ENCODE results near the gene PRPF18. TPM values are rescaled to one million over a fixed set of nuclear protein-coding genes. Genes with fewer than 3 reads are reported as not detected.

PRPF18 gene
- total RNA-seq, 1 donor from 2014 or later = 52.1 TPM

GRCh38 chr10:13637894-13638293 lies 51.1 kb downstream of the PRPF18 start:
- no peak for DNase-seq (ENCODE audit: low read depth)

DNA sequence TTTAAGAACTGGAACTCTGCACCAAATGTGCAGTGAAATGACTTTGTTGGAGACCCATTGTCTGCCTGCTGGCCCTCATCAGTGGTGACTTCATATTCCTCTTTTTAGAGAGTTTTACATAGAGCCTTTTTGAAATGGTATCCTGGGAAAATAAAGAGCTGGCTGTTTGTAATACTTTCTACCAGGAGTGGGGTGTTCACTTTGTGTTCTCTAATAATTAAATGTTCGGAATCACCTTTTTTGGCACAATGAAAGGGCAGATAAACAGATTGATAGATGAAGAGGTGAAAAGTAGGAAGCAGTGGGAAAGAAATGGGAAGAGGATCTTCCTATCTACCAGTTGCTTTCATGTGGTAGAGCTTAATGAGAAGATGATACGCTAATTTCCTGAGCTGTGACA lies 55.5 kb downstream of the PRPF18 start:
- DNase-seq (ENCODE audit: low read depth) = no peak

GRCh38 chr10:13643016-13643415 lies 56.3 kb downstream of the PRPF18 start:
- no peak for DNase-seq (ENCODE audit: low read depth)

- DNase-seq (ENCODE audit: low read depth) = no peak
Measured at GRCh38 chr10:13644866-13645265, 58.1 kb downstream of the PRPF18 start.

GRCh38 chr10:13648425-13648824 lies 61.7 kb downstream of the PRPF18 start:
- DNase-seq (ENCODE audit: low read depth) = no peak

DNA sequence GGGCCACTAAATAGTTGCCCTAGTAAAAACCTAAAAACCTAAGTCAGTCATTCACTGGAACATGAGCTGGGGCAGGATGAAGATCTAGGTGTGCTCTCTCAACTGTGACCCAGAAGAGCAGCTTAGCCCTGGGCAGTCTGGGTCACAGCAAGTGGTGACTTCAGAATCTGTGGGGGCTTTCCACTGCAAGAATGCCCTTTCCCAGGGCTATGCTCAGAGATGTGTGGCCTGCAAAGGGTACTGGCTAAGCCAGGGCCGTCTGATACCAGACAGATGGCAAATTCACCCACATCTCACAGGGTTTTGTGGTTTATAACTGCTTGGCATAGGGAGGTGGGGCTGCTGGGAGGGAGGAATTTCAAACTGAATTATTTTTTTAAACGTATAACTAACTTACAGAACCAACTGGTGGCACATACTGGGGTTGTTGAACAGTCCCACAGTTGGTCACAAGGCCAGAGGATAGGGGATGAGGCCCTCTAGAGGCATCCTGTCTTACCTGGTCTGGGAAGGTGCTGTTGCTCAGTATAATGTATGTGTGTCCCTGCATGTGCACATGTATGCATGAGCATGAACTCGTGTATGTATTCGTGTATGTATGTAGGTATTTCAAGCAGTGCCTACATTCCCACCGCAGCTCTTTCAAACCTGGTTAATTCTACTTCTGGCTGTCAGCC lies 63.2 kb downstream of the PRPF18 start:
- DNase-seq (ENCODE audit: low read depth) = peak; percentile 33

DNA sequence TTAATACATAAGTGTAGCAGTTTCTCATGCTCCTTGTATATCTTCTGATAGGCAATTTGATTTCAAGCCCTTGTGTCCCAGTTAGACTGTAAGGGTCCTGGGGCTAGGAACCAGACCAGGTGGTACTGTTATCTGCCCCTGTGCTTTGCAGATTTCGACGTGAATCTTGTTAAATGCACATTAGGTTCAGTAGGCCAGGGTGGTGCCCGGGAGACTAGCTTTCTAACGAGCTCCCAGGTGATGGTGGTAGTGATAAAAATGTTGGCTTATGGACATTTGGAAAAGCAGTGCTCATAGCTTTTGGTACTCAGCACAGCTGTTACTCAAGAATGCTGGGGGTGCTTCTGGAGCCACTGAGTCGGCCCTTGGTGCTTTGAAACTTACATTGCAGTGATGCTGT lies 64.2 kb downstream of the PRPF18 start:
- DNase-seq (ENCODE audit: low read depth) = no peak

DNA sequence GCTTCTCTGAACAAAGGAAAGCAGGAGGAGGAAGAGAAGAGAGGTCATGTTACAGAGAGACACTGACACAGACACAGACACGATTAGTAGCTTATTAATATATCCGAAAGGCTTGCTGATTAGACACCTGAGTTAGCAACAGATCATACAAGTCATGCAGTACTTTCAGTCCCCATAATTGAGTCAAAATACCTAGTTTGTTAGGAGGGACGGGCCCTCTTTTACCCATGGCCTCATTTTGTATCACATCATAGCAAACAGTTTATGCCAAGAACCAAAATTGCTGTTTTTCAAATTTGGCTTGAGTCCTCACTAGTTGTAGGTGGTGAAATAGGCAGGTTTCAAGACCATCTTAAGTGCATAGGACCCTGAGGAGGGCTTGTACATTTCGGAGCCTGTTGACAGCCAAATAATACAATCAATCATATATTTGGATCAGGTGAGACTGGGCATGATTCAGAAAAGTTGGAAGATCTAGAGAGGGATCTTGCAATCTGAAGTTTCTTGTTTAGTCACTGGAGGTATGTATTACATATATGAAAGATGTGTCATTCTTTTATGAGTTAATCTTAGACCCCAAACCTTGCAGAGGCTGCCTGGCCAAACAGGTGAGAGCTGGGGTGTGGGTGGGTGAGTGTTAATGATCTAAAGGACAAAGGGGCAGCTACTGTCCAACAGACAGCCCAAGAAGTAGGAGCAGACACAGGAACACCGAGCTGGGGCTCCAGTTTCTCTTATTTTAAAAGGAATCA lies 65.4 kb downstream of the PRPF18 start:
- DNase-seq (ENCODE audit: low read depth) = no peak

GRCh38 chr10:13652860-13653259 lies 66.1 kb downstream of the PRPF18 start:
- DNase-seq (ENCODE audit: low read depth) = no peak

DNA sequence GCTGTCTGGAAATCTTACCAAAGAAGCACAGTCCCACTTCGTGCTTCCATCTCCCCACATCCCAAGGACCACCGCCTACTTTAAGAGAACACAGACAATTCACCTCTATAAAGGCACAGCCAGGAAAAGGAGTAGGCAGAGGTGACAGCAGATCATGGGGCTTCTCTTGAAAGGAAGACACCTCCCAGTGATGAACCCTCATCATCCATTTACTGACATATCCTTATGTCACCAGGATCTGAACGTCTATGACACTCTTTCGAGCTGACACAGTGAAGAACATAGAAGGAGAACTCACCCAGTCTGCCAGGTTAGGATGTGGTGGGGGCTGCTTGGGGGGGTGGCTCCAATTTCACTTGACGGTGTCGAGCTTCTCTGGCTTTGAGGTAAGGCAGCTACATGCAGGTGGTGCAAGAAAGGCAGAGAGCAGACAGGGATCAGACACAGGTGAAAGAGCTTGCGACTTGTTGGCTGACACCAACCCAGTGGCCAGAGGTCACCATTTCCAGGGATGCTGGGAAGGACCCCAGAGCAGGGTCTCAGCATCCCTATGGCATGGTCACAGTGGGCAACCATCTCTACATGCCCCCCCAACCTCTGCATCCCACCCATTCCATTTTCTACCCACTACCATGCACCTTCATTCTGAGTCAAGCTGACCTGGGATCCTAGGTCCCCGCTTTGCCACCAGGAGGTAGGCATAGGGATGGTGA lies 67.5 kb downstream of the PRPF18 start:
- DNase-seq (ENCODE audit: low read depth) = no peak

GRCh38 chr10:13654846-13655245 lies 68.1 kb downstream of the PRPF18 start:
- no peak for DNase-seq (ENCODE audit: low read depth)

DNA sequence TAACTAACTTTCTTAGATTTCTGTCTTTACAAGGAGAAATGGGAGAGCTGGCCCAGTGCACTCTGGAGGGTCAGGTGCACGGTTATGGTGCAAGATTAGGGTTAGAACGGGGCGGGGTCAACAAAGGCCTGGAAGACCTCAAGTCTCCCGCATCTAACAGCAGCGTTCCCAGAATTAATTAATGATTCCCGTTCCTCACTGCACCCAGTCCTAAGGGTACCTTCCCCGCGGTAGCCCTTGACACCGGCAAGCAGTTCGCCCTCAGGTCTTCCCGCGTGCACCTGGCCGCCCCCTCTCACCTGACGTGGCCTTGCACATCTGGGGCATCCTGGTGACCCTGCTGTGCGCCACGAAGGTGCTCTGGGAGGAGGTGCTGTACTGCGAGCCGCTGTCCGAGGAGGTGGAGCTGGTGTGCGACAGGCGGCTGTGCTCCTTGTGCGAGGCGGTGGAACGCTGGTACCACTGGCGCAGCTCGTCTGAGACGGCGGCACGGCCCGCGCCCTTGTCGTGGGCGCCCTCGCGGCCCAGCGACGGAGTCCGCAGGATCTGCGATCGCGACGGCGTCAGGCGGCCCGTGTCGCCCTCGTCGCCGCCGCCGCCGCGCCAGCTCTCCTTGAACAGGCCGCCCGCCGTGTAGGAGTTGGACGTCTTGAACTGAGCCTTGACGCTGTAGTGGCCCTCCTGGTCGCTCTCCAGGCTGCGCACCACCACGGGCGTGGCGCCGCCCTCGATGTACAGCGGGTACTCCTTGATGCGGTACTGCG lies 69.8 kb downstream of the PRPF18 start:
- no peak for DNase-seq (ENCODE audit: low read depth)

DNA sequence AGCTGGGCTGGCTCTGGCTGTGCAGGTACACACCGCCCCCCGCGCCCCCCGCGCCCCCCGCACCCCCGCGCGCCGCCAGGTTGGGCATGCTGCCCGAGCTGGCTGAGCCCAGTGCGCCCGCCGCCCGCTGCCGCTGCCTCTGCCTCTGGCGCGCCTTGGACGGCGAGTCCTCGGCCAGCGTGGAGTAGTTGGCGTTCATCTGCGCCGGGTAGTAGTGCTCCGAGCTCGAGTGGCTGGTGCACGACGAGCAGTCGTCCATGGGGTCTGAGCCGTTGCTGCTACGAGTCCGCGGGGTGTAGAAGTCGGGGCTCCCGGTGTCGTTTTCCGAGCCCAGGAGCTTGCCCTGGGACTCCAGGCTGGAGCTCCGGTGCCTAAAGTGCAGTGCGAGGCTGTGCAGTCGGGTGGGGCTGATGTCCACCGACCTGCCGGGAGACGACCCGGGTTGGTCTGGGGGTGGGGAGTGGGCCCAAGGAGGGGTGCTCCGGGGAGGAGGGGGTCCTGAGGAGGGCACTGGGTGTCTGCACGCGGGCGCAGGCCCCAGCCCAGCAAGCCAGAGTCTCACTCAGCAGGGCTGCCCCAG lies 70.4 kb downstream of the PRPF18 start:
- no peak for DNase-seq (ENCODE audit: low read depth)

GRCh38 chr10:13658264-13658663 lies 71.5 kb downstream of the PRPF18 start:
- DNase-seq (ENCODE audit: low read depth) = no peak

GRCh38 chr10:13658871-13659685 lies 72.3 kb downstream of the PRPF18 start:
- DNase-seq (ENCODE audit: low read depth) = no peak

DNA sequence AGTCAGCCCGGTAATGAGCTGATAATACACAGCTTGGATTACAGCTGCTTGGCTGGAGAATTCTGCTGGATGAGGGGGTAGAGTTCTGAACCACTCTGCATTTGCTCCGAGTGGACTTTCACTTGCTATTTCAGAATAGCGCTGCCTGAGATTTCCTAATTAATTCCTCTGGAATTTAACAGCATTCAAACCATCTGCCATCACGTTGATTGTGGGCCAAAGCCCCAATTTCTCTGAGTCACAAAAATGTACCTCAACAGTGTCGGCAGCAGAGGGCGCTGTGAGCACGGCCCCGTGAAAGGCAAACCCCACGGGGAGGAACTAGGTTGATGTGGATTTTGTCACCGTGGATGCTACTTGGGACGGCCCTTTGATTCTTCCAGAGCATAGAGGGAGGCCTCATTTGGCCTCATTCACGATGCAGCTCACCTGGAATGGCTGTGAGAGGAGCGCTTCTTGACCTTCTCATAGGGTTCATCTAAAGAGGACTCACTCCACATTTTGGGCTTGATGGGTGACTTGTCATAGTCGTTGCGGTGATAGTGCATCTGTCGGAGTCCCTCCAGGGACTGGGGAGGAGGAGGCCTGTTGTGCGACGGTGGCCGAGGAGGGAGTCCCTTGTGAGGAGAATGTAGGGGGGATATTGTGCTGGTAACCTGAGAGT lies 73.3 kb downstream of the PRPF18 start:
- peak; percentile 16 for DNase-seq (ENCODE audit: low read depth)

DNA sequence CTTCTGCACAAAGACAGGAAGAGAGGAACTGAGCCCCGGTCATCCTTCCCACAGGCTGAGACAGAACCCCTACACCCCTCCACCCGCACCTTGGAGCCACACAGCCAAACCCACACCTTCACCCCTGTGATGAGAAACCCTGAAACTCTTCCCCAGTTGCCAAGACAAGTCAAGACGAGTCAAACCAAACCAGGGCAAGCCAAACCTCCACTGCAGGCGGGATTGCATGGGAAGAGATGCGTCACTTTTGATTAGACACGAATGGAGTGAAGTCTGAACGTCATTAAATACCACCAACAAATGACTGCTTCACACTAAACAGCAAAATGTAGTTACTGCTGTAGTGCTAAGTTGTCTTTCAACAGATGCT lies 73.8 kb downstream of the PRPF18 start:
- no peak for DNase-seq (ENCODE audit: low read depth)

DNA sequence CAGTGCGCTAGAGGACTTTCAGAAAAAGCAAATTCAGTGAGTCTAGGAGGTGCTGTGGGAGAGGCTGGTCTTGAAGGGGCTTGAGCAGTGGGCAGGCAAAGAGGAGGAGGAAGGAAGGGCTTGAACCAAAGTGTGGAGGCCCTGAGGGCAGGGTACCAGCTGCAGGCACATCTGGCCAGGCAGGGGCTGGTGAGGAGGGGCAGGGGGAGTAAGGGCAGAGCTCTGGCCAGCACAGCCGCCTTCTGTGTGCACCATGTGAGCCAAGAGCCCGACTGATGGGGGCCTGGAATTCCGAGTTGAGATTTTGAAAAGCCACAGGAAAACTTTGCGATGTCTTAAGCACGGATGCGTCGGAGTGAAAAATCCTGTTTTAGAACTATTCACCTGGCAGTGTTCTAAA lies 74.5 kb downstream of the PRPF18 start:
- no peak for DNase-seq (ENCODE audit: low read depth)

DNA sequence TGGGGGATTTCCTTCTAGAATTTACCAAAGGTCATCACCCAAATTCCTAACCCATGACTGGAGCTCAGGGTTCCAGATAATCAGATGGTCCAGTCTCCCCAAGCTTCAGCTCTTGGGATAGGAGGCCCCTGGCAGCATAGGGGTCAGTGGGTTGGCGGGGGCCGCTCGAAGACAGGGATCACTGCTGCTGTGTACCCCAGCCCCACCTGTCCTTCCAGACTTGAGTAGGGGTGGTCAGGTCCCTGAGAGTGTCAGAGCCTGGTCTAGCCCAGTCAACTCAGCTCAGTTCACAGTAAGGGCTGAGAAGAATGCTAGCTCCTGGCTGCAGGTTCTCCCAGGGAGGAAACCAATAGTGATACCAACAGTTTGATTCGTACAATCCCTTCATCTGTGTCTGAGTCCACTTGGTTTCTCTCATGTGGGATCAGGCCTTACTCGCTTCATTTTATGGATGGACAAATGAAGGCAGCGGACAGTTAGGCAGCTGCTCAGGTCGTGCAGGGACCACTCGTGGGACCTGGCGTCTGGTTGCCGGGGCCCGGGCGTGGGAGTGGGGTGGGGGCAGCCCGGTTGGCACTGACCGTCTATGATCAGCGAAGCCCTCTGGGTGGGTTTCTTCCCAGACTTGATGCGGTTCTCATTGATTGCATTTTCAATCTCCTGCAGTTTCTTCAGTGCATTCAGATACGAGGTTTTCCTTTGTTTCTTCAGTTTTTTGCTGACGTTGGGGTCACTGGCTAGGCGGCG lies 78.9 kb downstream of the PRPF18 start:
- DNase-seq (ENCODE audit: low read depth) = no peak

DNA sequence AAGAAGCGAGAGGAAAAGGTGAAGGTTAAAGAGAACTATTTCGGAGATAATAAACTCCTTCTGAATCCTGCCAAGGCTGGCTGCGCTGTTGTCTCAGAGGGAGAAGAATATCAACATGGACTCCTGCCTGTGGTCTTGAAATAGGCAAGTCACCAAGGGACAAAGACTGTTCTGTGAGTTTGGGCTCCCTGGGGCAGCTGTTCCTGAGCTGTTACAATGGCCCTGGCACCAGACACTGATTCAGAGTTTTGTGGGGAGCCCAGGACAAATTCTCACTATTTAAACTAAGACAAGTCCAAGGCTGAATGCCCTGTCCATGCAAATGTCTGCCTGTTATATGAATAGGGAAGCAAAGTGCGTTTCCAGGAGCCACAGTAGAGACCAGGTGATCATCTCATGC lies 81.4 kb downstream of the PRPF18 start:
- no peak for DNase-seq (ENCODE audit: low read depth)
